Right ventricle myocardium superior (tissue), 1 donor: ENCODE data around the gene WDR91. TPM values are rescaled to one million over a fixed set of nuclear protein-coding genes. Genes with fewer than 3 reads are reported as not detected.
A peak's percentile ranks its signal among the peaks of the same experiment; 100 is the strongest.

Source experiments
- ATAC-seq: fragments of 200-7000 bp; cut with Tn5 transposase; one replicate; pipeline ENCODE4 v1.9.1; 2020; ENCODE audit warnings: mild to moderate bottlenecking; ENCODE audit not compliant: poor library complexity
- DNase-seq: peaks from one replicate; pipeline ENCODE4 v3.0.0-alpha.2; 2020
- intact Hi-C: fragments of 100-400 bp; cut with DNase I; formaldehyde crosslinking; loops from one replicate; pipeline ENCODE4 v1.11.2; 2022
- total RNA-seq: library from RNA; stranded (reverse); fragmentation: NEBNext Ultra II Directional; extraction: Animal tissue kit (Norgen Biotek cat#: 25700); gene quantifications from one replicate; pipeline ENCODE4 v1.2.1, GENCODE V29; 2021
- donor health status: DM: no; HTN: yes; CAD: no; lungs with severe emphysema.

The WDR91 gene
- total RNA-seq, 1 donor from 2014 or later, result 5.1 TPM

DNA sequence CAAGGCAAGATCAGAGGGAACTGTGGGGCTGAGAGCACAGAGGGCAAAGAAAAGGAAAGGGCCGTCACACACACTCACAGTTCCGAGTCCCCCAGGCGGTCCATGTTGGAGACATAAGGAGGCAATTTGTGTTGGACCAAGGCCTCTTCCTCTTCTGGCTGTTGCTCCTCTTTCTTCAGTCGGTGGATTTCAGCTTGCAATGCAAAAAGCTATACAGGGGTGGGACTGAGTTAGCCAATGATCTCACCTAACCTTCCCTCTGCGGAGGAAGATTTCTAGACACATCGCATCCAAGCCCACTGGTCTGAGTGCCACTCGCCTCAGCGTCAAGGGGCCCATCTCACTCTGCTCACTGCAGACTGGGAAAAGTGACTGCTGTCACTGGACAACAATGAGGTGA is 5.5 kb downstream of the WDR91 start:
- no peak for DNase-seq
- intact Hi-C loops, result no loop called here
- ATAC-seq, result no peak

- intact Hi-C loops, result no loop called here
- DNase-seq (no peak), ATAC-seq (no peak)
Measured at GRCh38 chr7:135204876-135205275, 6.5 kb downstream of the WDR91 start.

DNA sequence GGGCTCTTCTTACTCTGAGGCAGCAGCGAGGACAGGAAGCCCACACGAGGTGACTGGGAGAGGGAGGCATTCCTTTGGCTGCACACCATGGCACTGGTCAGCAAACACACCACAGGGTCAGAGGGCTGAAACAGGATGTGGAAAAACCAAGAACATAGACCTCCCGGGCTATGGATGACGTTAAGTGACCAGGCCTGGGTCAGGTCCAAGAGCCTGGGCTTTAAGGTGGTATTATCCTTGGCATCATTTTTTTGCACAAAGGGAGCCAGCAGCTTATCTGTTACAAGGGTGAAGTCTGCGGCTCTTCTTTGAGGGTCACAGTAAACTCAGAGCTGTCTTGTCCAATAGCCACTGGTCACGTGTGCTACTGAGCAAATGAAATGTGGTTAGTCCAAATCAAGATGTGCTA is 7.0 kb downstream of the WDR91 start:
- intact Hi-C loops, result no loop called here
- DNase-seq (no peak), ATAC-seq (no peak)

- no peak for ATAC-seq
- no peak for DNase-seq
- intact Hi-C loops, result no loop called here
Measured at GRCh38 chr7:135201350-135201749, 10.0 kb downstream of the WDR91 start.

- no peak for ATAC-seq
- no peak for DNase-seq
- intact Hi-C loops, result no loop called here
Measured at GRCh38 chr7:135200821-135201331, 10.4 kb downstream of the WDR91 start.

GRCh38 chr7:135199439-135199838 is 11.9 kb downstream of the WDR91 start:
- intact Hi-C loops, result no loop called here
- DNase-seq, result no peak
- no peak for ATAC-seq

DNA sequence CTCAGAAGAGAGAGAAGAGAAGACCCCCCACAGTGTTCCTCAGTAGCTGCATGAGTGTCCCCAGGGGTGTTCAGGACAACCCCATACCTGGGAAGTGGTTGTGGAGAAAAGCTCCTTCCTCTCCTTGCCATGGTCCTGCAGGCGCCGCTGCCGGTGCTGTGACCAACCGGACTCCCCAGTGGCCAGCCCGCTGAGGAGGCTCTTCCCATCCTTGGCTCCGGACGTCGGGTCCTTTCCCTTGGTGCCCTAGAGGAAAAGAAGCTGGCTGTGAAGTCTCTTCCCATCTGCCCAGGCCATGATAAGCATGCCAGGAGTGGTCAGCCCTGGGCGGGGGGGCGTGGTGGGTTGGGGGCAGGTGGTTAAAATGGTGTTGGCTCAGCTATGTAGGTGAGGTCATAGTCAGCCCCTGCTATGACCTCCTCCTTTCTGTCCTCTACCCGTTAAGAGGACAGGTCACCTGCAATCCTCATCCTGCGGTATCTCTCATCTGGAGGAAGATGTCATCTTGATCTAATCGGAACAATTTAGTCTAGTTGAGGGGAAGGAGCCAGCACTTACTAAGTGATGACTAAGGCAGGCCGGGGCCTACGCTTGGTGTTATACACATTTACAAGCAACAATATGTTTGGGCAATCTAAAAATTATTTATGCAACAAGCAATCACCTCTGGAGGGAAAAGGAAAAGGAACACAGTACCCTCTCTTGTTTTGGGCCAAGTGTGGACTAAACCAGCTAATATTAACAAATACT is 13.2 kb downstream of the WDR91 start:
- ATAC-seq (no peak), DNase-seq (no peak)
- intact Hi-C loops, result no loop called here

DNA sequence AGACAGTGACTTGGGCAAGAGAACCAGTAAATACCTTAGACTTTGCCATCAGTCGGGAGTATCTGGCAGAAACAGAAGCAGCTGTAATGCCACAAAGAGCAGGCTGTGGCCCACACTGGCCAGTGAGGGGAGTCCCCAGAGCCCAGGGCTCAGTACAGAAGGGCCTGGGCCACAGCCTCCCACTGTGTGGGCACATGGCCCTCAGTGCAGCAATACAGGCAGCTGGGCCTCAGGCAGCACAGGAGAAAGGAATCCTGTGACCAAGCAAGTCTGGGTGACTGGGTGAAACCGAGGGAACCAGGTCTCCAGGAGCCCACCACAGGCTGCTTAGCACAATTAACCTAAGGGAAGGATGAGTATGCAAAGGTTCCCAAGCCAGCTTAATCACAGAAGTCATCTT is 14.0 kb downstream of the WDR91 start:
- intact Hi-C loops, result no loop called here
- no peak for ATAC-seq
- DNase-seq, result no peak

DNA sequence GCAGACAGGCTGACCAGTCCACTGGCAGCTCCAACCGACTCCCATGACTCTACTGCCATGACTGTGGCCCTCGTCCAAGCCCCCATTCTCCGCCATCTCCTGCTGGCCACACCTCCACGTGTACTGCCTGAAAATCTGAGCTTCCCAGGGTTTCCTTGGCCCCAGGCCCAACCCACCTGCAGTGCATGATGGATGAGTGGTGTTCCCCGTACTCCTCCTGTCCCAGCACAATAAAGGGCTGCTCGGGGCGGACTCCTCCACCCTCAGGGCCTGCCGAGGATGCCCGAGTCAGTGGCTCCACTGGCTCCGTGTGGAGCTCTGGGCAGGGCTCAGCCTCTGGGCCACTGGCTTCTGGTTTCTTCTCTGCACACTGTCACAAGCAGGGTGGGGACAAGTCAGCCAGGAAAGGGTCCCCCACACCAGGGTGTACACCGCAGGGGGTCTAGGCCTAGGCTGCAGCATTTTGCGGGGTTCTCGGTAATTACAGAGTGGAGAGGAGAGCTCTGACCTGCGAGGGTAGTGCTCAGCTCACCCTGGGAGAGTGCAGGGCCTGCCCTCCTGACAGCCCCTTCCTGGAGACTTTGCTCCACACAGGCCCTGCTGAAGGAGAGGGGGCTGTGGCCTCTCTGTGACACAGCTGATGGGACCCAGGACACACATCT is 15.2 kb downstream of the WDR91 start:
- DNase-seq (no peak), ATAC-seq (no peak)
- intact Hi-C loops, result no loop called here

DNA sequence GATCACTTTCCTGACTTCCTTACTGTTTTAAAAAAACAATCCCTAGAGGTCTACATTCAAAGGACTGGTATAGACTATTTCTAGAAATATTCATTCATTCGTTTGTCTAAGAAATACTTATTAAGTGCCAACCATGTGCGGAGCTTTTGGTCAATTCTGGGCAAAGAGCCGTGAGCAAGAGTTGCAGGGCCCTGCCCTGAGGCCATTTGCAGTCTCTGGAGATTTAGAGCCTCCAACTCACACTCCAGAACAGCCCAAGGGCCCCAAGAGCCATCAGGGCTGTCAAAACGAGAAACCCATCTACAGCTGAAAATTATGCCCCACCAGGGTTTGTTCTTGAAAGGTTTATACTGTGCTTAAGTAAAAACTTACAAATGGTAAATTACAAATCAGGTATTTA is 16.2 kb downstream of the WDR91 start:
- DNase-seq (no peak), ATAC-seq (no peak)
- intact Hi-C loops, result no loop called here

DNA sequence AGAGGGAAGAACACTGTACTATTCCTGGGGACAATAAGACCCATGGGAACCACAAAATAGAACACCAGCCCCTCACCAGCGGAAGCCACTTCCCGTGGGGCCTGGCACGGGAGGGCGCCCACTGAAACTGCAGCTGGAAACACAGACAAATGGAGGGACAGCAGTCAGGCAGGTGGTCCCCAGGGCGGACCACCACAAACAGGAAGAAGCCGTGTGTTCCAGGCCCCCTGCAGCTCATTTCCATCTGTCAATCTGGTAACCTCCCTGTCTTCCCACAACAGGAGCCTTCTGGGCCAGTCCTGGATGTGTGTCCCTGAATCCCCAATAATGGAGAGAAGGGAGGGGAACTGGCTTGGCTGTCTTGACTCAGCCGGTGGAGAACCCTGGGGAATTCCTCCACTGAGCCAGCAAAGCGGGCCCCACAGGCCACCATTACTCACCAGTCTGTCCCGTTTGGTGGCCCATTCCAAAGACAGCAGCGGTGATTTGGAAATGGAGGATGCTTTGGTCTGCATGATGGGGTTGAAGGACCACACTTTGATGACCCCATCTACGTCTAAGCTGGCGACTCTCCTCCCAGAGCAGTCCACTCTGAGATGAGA is 16.7 kb downstream of the WDR91 start:
- ATAC-seq (no peak), DNase-seq (no peak)
- intact Hi-C loops, result no loop called here

- no peak for ATAC-seq
- intact Hi-C loops, result no loop called here
- no peak for DNase-seq
Measured at GRCh38 chr7:135193615-135194081, 17.7 kb downstream of the WDR91 start.

DNA sequence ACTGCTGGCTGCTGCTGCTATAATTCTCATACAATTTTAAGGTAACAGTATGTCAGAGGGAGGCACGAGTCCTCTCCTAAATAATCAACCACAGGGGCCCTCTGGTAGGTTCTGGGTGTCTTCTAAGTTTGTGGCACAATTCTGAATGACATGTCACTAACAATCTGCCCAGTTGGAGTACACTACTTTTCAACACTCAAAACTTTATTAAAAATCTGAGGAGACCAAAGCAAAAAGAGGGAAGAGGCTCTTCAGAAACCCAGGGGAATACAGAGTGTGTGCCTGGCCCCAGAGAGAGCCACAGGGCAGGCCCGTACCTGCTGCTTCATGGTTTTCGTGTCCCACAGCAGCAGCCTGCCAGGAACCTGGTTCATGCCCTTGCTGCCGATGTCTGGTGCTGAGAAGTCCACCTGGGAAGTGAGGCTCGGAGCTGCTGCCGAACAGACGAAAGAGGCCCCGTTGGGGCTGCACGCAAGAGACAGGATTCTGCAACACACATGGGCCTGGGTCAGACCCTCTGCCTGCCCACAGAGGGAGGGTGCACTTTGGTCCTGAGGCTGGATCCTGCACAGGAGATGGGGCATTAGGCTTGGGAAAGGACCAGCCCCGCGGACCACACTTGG is 18.3 kb downstream of the WDR91 start:
- intact Hi-C loops, result no loop called here
- DNase-seq, result no peak
- no peak for ATAC-seq

DNA sequence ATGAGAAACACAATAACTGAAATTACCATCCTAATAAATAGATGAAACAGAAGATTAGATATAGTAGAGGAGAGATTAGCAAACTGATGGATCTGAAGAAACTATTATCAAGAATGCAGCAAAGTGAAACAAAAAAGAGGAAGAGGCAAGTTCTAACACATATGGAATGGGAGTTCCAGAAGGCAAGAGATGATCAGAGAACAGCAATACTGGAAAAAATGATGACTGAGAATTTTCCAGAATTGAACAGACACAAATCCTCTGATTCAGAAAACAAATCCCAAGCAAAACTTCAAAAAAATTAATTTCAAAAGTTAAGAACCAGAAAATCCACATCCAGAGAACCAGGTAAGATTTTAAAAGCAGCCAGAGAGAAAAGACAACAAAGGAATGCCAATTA is 20.6 kb downstream of the WDR91 start:
- intact Hi-C loops, result no loop called here
- ATAC-seq, result no peak

GRCh38 chr7:135189961-135190360 is 21.4 kb downstream of the WDR91 start:
- ATAC-seq (no peak), DNase-seq (no peak)
- intact Hi-C loops, result no loop called here

More for the DNA sequence above, 20.6 kb downstream of the WDR91 start:
- DNase-seq, result no peak

DNA sequence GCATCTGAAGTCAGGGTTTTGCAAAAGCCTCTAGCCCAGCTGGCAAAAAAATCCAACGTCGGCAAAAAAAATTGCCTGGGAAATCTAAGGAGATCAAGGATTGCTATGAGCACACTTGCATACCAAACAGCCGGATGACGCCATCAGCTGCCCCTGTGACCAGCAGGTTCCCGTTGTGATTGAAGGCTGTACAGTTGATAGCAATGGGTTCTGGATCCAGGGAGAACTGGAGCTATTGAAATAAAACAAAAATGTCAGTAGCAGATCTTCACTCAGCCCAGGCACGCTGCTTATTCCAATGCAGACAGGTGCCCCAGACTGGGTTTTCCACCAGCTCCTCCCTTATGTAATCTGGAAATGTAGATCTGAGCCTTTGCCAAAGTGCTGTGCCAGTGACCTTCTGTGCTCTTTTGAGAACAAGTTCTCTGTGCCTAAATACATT is 22.1 kb downstream of the WDR91 start:
- intact Hi-C loops, result no loop called here
- ATAC-seq (peak; percentile 81), DNase-seq (no peak)

GRCh38 chr7:135188298-135188984 is 22.9 kb downstream of the WDR91 start:
- DNase-seq, result no peak
- no peak for ATAC-seq

DNA sequence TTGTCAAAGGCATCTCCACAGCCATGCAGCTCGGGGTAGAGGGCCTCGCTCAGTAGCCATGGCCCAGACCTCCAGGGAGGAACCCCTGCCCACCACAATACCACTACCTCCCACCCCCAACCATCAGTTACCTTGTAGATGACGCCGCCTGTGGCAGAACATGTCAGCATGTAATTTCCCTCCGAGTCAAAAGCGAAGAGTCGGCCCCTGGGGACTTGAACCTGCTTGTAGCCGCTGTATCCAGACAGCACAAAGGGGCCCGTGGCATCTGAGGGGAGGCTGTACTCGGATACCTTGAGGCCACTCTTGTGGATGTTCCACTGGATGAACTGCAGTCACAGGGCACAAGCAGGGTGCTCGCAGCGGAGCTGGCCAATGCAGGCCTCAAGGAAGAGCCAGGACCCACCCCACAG is 24.5 kb downstream of the WDR91 start:
- ATAC-seq, result no peak
- DNase-seq, result no peak
- intact Hi-C loops, result no loop called here

More at GRCh38 chr7:135188298-135188984, 22.9 kb downstream of the WDR91 start:
- intact Hi-C loops, result no loop called here

- no peak for DNase-seq
- intact Hi-C loops, result no loop called here
- ATAC-seq, result no peak
Measured at GRCh38 chr7:135186261-135186540, 25.1 kb downstream of the WDR91 start.
